Measurements from ENCODE around the gene OVOL2.
"Not testable (repeated sequence)": the region's sequence is repeated elsewhere in the genome, so short reads cannot be mapped to it uniquely, and the experiment has no call there.

OVOL2 gene

DNA sequence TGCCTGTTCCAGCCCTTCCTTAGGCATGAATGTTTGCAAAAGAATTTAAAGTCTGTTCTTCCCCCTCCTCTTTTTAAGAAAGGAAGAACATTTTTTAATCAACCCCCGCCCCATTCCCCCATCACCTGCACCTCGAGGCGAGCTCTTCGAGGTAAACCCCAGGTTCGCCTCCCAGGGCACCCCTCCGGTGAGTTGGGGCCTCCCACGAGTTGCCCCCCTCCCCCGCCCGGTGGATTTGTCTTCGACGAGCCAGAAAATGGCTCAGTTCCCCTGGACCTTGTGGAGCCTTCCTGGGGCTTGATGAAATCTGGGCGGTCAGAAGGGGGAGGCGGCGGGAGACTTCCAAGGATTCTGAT lies 256 bp upstream of the OVOL2 start:
- DNase-seq (ENCODE audit: low read depth, low spot score): no peak

DNA sequence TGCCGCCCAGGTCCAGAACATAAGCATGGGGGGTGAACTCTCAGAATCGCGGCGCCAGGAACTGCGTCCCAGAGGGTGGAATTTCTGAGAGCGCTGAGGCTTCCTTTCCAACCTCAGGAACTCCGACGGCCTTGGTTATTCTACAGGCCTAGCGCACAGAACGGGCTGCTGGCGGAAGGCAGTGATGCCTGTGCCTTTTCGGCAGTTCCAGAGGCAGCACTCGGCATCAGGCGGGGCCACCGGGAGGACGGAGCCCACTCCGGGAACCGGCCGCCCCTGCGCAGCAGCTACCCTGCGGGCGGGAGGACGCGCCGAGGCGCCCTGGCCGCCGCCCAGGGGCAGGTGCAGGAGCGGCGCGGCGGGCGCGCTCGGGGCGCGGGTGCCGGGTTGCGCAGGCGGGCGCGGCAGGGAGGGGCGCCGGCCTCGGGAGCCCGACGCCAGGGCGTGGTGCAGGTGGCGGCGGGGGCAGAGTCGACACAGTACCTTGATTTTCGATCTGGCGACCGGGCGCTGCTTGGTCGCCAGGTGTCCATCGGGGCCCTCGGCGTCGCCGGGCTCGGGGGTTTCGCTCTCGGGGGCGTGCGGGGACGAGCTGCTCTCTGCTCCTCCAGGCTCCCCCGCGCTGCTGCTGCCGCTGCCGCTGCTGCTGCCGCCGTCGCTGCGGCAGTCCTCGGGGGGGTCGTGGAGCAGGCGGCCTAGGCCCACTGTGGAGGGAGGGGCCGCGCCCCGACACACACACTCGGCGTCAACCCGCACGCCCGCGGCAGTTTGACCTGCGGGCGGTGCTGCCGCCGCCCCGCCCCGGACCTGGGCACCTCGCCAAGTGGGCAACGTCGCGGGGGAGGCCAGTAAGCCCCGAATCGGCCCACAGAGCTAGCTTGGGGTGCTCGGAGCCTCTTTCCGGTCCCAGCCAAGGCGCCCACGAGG lies 1.3 kb downstream of the OVOL2 start:
- DNase-seq (ENCODE audit: low read depth, low spot score): no peak

DNA sequence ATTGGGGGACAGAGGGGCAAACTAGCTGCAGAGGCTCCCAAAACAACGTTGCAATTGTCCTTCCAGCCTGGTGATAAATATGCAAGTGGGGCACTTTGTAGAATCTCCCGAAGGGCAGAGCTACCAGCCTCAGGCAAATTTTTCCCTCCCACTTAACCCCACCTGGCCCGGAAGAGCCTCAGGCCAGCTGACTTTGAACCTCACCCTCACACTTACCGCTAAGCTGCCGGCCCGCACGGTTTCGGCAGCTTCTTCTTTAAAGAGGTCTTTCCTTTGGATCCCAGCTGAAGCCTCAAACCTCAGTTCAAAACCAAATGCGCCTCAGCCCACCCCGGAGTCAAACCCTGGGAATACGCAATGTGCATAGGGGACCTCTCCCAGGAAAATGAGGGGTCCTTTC lies 2.5 kb downstream of the OVOL2 start:
- DNase-seq (ENCODE audit: low read depth, low spot score): no peak

DNA sequence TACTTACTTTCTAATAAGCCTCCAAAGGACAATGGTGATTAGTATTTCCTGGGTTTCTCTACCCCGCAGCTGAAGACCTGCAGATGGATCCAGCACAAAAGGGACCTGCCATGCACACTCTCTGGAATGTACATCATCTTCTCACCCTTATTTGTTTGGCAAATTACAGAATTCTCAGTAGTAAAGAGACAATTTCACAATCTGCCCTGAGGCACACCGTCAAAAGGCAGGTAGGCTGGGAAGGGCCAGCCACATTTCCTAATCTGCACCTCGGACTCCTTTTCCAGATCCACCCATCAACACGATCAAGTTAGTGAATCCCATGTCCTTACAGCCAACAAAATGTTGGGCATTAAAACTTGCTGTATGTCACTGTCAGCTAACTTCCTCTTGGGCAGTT lies 4.9 kb downstream of the OVOL2 start:
- DNase-seq (ENCODE audit: low read depth, low spot score): no peak

DNA sequence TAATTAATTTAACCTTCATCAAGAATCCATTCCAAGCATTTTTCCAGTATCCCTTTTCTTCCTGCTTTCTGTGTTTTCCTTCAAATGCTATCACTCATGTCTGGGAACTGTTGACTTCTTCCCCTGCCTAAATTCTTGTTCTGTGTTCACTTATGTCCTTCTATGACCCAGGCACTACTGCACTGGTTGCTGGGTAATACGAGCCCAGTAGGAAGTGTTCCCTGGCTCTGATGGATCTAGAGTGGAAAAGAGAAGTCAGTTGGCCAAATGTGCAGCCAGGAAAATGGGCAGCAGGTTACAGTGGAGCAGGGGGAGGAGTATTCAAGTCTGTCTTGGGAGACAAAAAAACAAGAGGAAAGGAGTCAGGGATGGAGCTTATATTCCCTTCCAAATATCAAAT lies 7.1 kb downstream of the OVOL2 start:
- no peak for DNase-seq (ENCODE audit: low read depth, low spot score)

DNA sequence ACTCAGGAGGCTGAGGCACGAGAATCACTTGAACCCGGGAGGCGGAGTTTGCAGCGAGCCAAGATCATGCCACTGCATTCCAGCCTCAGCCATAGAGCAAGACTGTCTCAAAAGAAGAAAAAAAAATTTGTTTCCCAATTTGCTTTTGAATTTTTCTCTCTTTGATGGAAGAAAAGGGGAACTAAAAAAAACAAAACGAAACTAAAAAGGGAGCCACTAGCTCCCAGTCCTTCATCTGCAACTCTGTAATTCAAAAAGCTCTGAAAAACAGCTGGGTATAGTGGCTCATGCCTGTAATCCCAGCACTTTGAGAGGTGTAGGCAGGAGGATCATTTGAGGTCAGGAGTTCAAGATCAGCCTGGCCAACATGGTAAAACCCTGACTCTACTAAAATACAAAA lies 9.5 kb downstream of the OVOL2 start:
- no peak for DNase-seq (ENCODE audit: low read depth, low spot score)

DNA sequence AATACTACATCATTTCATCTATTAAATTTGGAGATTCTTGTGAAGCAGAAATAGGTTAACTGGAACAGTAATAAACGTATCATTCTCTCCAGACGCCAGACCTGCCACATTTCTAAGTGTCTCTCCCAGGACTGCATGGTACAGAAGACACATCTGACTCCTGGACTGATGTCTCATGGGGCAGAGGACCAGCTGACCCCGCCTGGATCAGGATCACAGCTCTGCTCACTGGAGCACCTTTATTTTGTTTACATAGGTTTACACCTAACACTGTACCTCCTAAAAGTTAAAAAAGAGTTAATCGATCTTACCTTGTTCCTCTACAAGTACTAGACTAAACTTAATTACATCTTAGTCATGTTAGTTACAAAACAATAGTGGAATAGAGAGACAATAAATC lies 11.2 kb downstream of the OVOL2 start:
- no peak for DNase-seq (ENCODE audit: low read depth, low spot score)

DNA sequence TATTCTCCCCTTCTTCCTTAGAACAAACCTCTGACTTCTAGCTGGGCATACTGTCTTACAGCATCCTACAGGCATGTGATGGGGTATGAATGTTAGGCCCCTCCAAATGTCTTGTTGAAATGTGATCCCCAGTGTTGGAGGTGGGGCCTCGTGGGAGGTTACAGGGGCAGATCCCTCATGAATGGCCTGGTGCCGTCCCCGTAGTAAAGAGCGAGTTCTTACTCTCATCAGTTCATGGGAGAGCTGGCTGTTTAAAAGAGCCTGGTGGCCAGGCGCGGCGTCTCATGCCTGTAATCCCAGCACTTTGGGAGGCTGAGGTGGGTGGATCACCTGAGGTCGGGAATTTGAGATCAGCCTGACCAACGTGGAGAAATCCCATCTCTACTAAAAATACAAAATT lies 15.5 kb downstream of the OVOL2 start:
- DNase-seq (ENCODE audit: low read depth, low spot score): no peak

DNA sequence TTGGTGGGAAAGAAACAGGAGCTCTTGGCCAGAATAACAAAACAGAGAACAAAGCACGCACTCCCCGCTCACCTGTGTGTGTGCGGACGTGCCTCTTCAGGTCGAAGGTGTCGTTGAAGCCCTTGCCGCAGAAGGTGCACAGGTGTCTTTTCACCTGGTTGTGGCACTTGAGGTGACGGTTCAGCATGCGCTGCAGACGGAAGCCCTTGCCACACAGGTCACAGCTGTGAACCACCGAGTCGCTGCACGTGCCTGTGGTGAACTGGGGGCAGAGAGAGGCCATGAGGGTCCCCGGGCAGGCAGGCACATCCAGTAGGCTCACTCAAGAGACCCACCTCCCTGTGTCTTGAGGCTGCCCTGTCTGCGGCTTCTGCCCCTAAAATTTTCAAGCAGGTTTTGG lies 16.3 kb downstream of the OVOL2 start:
- no peak for DNase-seq (ENCODE audit: low read depth, low spot score)

DNA sequence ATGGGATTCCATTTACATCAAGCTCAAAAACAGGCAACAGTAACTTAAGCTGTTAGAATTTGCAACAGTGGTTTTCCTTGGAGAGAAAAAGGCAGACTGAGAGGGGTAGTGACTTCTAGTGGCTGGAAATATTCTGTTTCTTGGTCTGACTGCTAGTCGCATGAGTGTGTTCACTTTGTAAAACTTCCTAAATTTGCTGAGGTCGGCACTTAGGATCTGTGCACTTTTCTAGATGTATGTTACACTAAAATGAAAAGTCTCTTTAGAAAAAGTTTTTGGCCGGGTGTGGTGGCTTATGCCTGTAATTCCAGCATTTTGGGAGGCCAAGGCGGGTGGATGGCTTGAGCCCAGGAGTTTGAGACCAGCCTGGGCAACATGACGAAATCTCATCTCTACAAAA lies 18.7 kb downstream of the OVOL2 start:
- no peak for DNase-seq (ENCODE audit: low read depth, low spot score)

DNA sequence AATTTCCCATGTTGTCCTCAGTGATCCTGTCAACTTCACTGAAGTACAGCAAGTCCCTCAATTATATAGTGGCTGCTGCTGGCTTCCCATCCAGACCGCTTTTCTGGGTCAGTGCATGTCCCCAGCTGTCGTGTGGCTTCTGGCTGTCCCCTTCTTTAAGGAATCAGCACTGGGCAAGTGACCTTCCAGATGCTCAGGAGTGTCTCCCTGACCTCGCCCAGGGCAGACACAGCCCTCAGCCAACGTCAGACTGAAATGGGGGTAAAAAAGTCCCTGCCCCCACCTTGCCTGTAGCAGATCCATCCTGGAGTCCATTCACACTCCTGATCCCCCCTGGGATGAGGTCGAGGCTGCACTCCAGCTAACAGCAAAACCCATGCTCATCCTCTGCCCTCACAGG lies 23.7 kb downstream of the OVOL2 start:
- no peak for DNase-seq (ENCODE audit: low read depth, low spot score)

DNA sequence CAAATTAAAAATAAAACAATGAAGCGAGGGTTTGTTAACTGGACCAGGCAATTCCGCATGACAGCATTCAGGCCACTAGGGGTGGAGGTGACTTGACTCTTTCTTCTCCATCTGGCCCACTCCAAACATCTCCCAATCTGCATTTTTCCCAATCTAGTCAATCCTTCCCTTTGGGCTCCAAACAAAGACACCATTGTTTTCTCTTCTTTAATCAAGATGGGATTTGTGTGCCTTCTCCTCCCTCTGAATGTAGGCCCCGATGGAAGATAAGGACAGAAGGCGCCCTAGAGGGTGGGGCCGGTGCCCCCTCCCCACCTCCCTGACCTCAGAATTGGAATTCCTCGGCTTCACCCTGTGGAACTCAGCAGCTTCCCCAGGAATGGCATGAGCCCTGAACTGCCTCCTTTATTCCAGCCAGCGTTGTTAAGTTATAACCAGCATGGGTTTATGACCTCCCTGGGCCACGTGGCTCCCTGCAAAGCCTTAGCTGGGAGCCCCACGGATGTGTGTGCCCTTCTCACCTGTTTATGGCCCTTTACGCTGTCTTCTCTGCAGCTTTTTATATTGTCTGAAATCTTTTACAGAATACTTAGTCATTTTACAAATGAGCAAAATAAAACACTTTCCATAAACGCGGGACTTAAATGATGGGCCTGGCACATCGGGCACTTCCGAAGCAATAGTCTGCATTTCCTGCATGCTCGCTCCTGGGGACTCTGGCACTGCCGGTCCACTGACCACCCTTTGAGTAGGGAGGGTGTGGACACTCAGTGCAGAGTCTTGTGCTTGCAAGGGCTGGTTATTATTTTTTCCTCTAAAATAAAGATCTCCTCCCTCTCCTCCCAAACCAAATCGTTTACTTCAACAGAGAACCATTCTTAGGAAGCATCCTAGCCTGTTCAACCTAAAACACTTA lies 24.5 kb downstream of the OVOL2 start:
- no peak for DNase-seq (ENCODE audit: low read depth, low spot score)

DNA sequence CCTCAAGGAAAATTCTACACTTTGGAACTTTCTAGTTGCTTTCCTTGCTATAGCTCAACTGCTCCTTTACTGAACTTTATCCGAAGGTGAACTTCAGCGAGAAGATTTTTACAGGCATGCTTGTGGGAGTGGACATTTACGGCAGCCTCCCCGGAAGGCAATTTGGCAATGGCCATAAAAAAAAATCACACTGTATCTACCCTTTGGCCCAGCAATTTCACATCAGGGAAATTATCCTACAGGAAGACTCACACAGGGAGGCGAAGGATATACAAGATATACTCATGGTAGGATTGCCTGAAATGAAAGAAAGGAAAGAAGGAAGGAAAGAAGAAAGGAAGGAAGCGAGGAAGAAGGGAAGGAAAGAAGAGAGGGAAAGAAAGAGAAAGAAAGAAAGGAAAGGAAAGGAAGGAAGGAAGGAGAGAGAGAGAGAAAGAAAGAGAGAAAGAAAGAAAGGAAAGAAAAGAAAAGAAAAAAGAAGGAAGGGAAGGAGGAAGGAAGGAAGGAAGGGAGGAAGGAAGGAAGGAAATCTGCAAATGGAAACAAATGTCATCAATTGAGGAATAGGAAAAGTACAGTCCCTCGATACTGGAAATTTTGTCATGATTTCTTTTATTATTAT lies 25.7 kb downstream of the OVOL2 start:
- no peak for DNase-seq (ENCODE audit: low read depth, low spot score)

DNA sequence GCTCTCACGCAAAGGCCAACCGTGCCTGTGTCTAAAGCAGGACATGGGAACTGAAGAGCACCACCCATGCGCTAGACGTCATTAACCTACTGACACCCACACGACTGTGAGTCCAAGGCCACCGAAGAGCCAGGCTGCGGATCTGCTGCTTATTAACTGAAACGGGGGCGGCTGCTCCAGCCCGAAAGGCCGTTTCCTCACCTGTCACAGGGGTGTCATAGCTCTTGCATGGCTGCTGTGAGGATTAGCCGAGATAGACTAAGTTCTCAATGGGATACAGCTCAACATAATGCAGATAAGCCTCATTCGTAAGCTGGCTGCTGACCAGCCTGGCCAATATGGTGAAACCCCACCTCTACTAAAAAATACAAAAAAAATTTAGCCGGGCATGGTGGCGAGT lies 26.7 kb downstream of the OVOL2 start:
- DNase-seq (ENCODE audit: low read depth, low spot score): no peak

DNA sequence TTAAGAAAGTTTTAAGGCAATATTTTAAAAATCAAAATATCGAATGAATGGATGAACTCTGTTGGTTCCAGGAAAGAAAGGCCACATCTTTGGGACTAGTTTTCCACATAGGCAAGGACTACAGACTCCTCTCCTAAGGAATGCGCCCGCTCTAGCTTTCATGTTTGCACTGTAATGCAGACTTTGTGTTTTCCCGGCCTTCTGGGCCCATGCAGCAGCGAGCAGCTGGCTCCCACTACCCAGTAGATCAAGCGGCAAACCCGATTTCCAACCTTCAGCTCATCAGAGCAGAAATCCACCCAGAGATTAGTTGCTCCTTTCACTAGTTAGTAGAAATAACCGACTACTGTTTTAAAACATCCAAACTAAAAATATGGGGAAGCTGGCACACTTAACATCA lies 27.7 kb downstream of the OVOL2 start:
- DNase-seq (ENCODE audit: low read depth, low spot score): no peak

DNA sequence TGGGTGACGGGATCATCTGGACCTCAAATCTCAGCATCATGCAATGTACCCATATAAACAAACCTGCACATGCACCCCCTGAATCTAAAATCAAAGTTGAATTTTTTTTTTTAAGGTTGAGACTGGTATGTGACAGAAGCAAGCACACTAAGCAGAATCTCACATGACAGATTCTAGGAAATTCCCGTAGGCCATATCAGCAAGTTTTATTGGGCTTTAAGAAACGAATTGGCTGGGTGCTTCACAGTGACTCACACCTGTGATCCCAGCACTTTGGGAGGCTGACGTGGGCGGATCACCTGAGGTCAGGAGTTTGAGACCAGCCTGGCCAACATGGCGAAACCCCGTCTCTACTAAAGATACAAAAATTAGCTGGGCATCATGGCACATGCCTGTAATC lies 30.7 kb downstream of the OVOL2 start:
- DNase-seq (ENCODE audit: low read depth, low spot score): not testable (repeated sequence)

DNA sequence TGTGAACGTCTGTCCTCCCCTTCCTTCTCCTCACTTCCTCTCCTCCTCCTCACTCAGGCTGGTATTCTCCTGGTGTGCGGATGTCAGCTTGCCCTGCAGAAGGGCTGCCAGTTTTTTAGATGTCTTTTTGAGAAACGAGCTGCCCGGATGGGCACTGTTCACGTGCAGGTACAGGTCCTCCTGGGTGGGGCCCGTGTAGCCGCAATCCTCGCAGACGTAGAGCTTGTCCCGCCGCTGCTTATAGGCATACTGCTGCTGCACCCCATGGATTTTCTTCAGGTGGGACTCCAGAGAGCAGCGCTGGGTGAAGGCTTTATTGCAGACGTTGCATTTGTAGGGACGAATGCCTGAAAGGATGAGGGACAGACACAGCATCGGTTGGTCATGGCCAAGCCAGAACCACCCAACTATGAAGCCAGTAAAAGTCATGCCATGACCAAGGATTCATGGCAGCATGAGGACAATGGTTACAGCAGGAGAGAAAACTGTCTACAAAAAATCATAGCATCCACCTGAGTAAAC lies 33.0 kb downstream of the OVOL2 start:
- DNase-seq (ENCODE audit: low read depth, low spot score): no peak

DNA sequence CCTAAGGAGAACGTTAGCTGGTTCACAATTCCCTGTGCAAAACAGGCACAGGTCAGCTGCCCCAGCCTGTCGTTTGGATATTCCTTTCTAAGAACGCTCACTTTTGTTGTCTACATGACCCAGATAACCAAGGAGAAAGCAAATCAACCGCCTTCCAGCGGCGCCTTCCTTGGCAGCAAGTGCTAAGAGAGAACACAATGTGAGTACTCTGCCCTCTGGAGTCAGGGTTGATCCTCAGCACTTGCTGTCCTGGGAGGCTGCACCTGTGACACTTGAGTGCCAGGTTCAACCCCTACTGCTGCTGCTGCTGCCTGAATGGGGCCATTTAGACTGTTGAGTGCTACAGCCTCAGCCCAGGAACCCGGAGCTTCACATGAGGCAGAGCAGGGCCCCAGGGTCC lies 36.8 kb downstream of the OVOL2 start:
- DNase-seq (ENCODE audit: low read depth, low spot score): no peak

DNA sequence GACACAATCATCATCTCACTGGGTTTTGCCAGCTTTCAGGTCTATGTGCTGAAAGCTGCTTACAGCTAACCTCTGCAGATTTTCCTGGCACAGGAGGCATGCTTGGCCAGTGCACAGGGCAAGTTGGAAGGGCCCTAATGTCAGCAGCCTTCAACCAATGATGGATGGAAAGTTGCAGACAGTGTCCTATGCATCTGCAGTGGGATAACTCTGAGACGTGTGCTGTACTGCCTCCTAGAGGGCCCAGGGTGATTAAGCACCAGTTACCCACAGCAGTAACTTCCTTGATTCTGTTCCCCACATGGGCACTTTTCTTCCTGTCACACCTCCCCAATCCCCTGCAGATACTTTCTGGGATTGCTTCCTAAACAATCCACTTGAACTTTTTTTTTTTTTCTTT lies 38.6 kb downstream of the OVOL2 start:
- DNase-seq (ENCODE audit: low read depth, low spot score): no peak

DNA sequence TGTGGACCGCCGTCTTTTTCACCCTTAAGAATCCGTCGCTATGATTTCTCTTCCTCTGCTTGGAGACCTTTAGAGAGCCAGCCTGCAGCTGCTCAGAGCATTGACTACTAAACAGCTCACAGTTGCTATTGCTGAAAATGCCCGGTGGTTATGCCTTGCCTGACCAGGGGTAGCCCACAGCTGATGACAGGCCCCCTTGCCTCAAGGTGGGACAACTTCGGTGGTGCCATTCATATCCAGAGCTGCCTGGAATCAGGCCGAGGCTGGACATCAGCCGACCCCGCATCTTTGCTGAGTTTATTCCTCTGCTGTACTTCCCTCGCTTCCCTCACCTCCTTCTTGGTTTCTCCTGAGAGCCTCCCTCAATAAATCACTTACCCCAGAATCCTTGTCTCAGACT lies 39.6 kb downstream of the OVOL2 start:
- no peak for DNase-seq (ENCODE audit: low read depth, low spot score)

DNA sequence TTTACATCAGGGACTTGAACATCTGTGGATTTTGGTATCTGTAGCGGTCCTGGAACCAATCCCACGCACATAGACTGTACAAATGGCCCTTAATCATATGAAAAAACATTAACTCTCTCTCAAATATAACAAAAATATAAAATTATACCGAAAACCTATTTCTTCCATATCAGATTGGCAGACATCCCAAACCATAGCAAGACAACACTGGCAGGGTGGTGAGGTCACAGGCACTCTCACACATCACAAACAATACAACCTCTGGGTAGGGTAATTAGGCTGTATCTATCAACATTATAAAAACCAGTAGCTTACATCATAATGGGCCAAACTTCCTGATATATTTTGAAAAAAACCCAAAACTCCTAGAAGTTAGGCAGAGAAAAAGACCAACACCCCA lies 40.9 kb downstream of the OVOL2 start:
- no peak for DNase-seq (ENCODE audit: low read depth, low spot score)

DNA sequence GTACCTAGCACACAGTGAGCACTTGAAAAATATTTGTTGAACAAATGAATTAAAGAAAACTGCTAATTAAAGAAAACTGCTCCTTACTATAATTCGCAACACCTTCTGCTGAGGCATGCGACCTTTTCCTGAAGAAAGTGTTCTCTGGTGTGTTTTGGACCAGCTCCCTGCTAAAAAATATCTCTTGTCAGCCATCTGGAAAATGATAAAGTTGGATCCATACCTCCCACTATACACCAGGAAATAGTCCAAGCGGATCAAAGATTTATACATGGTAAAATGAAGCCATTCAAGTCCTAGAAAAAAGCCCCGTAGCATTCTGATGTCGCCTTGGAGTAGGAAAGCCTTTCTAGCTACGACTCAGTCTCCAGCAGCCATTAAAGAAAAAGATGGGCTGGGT lies 43.3 kb downstream of the OVOL2 start:
- no peak for DNase-seq (ENCODE audit: low read depth, low spot score)
